Bronchial epithelial cell (primary cell): ENCODE measurements around the gene NFYA. TPM values are rescaled to one million over a fixed set of nuclear protein-coding genes. Genes with fewer than 3 reads are reported as not detected.

Experiments
- DNase-seq: peaks from one replicate; pipeline ENCODE4 v3.0.0-alpha.2; 2010; ENCODE audit warnings: low read depth
- FAIRE-seq: peaks from 2 replicates; lab custom pipeline; 2011; peaks lifted over from hg19 to GRCh38; lab: Jason Lieb, UNC
- H3K27me3 ChIP-seq: 2 replicates; pipeline ENCODE4 v1.5.1; 2011; ENCODE audit warnings: low read length; ENCODE audit not compliant: control insufficient read depth, insufficient read depth
- H3K36me3 ChIP-seq: 2 replicates; pipeline ENCODE4 v1.5.1; 2011; ENCODE audit warnings: low read length; ENCODE audit not compliant: control insufficient read depth, insufficient read depth
- H3K4me3 ChIP-seq: 2 replicates; pipeline ENCODE4 v1.5.1; 2011; ENCODE audit warnings: mild to moderate bottlenecking, low read depth, low read length, control low read depth
- CTCF ChIP-seq: IDR thresholded peaks from 2 replicates; pipeline ENCODE4 v1.5.1; 2011; ENCODE audit warnings: mild to moderate bottlenecking, moderate library complexity, low read length, control low read depth, inconsistent platforms; ENCODE audit not compliant: insufficient read depth, severe bottlenecking
- total RNA-seq: library from RNA; depleted of rRNA; stranded (reverse); fragments of >200 nt; gene quantifications from 2 replicates; pipeline ENCODE4 v1.2.1, GENCODE V29; 2014

NFYA gene
- total RNA-seq, 1 donor from 2014 or later, result 20.5 TPM

- no peak for DNase-seq
- no peak overlapping the region for H3K4me3 ChIP-seq
- no peak for FAIRE-seq
- no peaks in the 10 kb centered on the region for H3K27me3 ChIP-seq
- no peaks in the 10 kb centered on the region for H3K36me3 ChIP-seq
- TF ChIP-seq CTCF, result no peak
These were observed 35.5 kb upstream of the NFYA start for GRCh38 chr6:41037107-41037900.

GRCh38 chr6:41038205-41038604 lies 34.6 kb upstream of the NFYA start:
- Histone ChIP-seq H3K4me3 (no peak overlapping the region), H3K36me3 (no peaks in the 10 kb centered on the region), H3K27me3 (no peaks in the 10 kb centered on the region)
- FAIRE-seq, result no peak
- no peak for TF ChIP-seq CTCF
- DNase-seq, result no peak

GRCh38 chr6:41039060-41039998 lies 33.4 kb upstream of the NFYA start, which contains the start of gene UNC5CL:
Gene UNC5CL, minus strand, starts transcription at chr6:41039221. Its CDS starts 4,147 bp downstream, at chr6:41035074.
- TF ChIP-seq CTCF, result peak; percentile 84
- H3K4me3 ChIP-seq, result no peak within 1 kb of the TSS
- no peaks in the 10 kb centered on the region for H3K27me3 ChIP-seq
- DNase-seq (peak; percentile 63), FAIRE-seq (peak; percentile 43)
- H3K36me3 ChIP-seq, result no peaks in the 10 kb centered on the region

GRCh38 chr6:41040101-41040939 lies 32.5 kb upstream of the NFYA start:
- peak; percentile 84 for DNase-seq

More at GRCh38 chr6:41040101-41040939, 32.5 kb upstream of the NFYA start:
- no peak overlapping the region for H3K4me3 ChIP-seq
- FAIRE-seq, result peak; percentile 73
- no peaks in the 10 kb centered on the region for H3K27me3 ChIP-seq
- no peaks in the 10 kb centered on the region for H3K36me3 ChIP-seq
- TF ChIP-seq CTCF, result no peak
